ENCODE measurements around the gene IFNL1.
"Not testable (repeated sequence)": the region's sequence is repeated elsewhere in the genome, so short reads cannot be mapped to it uniquely, and the experiment has no call there.

IFNL1 gene

DNA sequence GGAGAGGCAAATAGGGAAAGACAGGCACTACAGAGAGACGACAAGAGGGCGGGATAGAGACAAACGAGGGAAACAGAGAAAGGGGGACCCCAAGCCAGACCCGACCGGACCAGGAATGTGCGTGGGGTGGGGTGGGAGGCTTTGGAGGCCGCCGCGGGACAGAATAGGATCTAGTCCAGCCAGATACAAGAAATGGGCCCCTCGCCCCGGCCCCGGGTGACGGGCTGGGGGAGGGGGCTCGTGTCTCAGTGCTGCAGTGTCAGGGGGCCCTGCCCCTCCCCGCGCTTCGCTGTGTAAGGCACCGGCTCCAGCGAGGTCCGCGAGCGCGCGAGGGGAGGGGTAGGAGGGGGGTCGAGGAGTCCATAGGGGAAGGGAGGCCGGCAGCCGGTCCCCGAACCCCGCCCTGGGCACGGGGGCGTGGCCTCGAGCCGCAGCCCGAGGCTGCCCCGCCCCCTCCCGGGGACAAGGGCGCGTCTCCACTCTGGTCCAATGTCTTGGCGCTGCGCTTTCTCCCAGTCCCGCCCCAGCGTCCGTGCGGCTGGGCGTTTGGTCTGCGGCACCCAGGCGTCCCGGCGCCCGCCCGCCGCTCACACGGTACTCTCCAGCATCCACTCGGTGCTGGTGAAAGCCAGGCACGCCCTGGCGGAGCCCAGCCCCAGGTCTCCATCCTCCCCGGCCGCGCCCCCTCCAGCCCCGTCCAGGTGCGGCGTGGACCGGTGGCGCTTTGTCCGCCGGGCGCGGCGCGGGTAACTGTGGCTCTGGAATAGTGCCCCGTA is 11.0 kb downstream of the IFNL1 start:
- in situ Hi-C loops (cut with HindIII; ENCODE audit: low sequenced_read_pairs): no loop called here

DNA sequence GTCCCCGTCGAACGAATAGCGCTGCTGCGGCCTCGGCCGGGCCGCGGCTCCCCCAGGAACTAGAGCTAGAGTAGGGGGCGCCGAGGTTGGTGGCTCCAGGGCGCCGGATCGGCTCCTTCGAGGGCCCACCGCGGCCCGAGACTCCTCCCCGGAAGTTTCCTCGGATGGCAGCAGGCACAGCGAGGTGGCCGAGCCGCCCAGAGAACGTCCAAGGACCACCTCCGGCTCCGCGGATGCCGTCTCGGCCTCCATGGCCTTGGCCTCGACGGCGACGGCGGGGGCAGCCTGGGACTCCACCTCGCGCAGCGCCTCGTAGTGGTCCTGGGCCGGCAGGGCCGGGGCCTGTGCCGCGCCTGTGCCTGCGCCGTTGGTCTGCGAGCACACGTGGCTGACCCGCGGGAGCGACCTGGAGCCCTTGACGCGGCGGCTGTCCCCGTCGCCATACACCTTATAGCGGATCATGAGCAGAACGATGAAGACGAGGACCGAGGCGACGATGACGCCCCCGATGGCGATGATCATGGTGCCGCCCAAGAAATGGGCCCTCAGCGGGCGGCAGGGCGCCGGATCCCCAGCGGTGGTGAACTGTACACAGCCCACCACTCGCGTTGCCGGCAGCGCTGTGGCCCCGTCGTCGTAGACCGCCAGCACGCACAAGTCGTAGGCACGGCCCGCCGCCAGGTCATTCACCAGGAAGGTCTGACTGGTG is 11.8 kb downstream of the IFNL1 start:
- in situ Hi-C loops (cut with HindIII; ENCODE audit: low sequenced_read_pairs): no loop called here

DNA sequence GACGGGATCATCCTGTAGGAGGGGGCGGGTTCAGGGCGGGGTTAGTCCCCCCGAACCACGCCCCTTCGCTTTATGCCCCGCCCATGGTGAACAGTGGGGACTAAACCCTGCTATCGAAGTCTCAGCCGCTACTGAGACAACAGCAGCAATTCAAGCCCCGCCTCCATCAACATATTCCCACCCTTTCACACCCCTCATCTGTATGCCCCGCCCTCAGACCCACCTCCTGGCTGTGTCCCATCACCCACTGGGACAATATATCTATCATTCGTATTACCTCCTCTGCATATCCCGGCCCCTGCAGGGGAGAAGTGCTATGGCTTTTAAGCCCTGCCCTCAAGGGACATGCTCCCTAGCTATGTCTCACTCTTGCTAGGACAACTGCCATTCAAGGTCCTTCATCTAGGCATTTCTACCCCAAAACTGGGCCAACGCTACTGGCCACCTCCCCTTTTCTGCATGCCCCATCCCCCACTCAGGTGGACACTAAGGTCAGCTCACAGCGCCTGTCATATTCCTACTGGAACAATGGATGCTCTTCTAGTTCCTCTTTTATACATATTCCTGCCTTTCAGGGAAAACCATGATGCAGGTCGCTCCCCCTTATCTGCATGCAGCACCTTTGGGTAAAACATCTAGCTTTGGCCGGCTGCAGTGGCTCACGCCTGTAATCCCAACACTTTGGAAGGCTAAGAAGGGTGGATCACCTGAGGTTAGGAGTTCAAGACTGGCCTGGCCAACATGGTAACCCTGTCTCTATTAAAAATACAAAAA is 12.5 kb downstream of the IFNL1 start:
- in situ Hi-C loops (cut with HindIII; ENCODE audit: low sequenced_read_pairs): no loop called here

DNA sequence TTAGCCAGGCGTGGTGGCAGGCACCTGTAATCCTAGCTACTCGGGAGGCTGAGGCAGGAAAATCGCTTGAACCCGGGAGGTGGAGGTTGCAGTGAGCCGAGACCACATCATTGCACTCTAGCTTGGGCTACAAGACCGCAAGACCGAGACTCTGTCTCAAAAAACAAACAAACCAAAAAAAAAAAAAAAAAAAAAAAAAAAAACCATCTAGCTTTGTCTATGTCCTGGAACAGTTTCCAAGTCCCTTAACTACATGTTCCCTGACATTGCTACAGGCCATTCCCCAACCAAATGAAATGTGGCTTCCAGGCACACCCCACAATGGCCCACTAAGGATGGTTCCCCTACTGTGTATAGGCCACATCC is 13.1 kb downstream of the IFNL1 start:
- in situ Hi-C loops (cut with HindIII; ENCODE audit: low sequenced_read_pairs): not testable (repeated sequence)

DNA sequence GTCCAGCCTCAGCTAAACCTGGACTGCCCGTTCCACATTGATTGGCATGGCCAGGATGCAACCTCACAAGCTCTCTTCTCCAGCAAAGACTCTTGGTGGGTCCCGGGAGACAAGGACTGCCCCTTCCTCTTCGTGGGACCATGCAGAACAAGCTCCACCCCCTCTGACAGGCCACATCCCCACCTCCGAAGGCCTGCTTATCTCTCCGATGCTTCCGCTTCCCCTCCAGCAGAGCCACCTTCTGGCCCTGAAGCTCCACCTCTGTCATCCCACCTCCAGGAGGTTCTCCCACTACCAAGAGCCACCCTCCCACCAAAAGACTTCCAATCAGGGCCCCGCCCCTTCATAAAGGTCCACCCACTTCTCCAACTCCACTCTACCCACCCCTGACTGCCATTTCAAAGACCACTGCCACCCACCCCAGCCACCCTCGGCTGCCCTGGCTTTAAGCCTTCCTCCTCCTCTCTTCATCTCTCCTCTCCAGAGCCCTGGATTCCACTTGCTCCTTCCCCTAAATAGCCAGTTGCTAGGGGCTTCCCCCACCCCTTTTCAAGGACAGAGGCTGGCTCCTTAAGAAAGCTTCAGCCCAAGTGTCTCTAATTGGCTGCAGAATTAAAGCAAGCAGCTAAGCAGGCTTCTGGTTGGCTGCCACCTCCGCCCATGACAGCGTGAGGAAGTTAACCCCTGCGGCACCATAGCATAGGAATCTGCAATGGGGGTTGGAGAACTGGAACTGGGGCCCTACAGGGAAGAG is 14.5 kb downstream of the IFNL1 start:
- in situ Hi-C loops (cut with HindIII; ENCODE audit: low sequenced_read_pairs): no loop called here

DNA sequence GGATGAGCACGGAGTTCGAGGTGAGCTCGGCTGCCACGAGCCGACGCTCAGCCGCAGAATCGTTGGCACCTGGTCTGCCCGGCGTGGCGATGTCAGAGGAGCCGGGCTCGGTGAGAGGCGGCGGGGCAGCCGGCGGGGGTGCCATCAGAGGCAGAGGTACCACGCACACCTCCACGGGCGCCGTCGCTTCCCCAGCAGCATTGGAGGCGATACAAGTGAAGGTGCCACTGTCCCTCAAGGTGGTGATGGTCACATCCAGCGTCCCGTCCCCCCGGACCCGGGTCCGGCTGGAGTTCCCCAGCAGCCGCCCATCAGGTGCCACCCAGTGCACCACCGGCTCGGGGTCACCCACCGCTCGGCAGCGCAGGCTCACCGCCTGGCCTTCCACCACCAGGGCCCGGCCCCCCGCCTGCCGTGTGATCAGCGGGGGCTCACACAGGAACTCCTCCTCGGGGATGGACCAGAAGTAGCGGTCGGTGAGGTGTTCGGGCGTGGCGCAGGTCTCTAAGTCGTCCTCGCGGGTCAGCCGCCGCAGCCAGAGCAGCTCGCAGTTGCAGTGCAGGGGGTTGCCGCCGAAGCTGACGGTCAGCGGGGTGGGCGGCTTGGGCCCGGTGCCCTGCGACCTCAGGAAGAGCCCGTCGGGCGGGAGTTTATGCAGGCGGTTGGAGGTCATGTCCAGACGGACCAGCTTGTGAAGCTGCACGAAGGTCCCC is 18.0 kb downstream of the IFNL1 start:
- in situ Hi-C loops (cut with HindIII; ENCODE audit: low sequenced_read_pairs): no loop called here

DNA sequence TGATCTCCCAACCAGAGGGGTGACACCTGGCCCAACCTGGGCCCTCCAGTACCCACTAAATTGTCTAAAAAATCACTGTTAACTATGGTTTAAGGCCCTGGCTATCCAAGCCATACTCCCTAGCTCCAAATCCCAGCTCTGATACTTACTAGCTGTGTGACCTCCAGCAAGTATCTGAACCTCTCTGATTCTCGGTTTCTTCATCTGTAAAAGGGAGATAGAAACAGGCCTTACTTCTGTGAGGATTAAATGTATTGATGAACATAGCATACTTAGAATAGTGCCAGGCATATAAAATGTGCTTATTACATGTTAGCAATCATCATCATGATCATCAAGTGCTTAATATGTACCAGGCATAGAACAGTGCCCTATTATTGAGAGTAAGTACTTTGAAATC is 19.7 kb downstream of the IFNL1 start:
- in situ Hi-C loops (cut with HindIII; ENCODE audit: low sequenced_read_pairs): no loop called here

DNA sequence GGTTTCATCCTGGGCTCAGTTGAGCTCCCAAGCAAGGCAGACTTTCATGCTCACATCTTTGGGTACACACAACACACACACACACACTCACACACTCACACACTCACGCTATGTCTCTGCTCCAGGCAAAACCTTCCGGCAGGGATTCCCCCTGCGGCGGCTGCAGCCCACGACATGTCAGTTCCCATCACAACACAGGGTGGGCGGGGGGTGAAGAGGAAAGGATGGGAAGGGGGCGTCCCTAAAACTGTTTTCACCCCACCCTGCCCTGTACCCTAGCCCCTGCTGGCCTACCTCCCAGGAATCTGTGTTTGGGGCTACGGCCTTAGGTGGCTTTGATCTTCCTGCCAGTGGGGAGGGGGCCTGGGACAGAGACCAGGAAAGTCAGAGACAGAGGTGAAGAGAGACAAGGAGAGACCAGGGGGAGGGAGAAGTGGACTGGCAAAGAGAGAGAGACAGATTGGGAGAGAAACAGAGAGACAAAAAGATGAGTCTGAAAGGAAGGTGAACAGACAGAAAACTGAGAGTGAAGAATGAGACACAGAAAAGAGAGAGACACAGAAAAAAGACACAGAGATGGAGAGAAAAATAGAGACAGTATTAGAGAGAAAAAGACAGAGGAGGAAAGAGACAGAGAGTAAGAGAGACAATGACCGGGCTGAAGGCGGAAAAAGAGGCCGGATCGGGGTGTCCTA is 20.6 kb downstream of the IFNL1 start:
- in situ Hi-C loops (cut with HindIII; ENCODE audit: low sequenced_read_pairs): no loop called here

DNA sequence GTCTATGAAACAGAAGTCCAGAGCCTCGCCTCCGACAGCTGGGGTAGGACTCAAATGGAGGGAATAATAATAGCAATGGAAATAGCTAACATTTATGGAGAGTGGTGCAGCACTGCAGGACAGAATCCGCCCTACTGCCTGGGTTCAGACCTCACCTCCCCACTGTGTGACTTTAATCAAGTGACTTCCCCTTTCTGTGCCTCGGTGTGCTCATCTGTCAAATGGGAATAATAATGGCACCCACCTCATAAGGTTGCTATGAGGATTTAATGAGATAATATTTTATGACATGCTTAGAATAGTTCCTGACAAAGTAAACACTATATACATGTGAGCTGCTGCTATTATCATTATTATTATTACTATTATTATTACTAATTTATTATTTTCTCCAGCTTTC is 21.3 kb downstream of the IFNL1 start:
- in situ Hi-C loops (cut with HindIII; ENCODE audit: low sequenced_read_pairs): no loop called here

DNA sequence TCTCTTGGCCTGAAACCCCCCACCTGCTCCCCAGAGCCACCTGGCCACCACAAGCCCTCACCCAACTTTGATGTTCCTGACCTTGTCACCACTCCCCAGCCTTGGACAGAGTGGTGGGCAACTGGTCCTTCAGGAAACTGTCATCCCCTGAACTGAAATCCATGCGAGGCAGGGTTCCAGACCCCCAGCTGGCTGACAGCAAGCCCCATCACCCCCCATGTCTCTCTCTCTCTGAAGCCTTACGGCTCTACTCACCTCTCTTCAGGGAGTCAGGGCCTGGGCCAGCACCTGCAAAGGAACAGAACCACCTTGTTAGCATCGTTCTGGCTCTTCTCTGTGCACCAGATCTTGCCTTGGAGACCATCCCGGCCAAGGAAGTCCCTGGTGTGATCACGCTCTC is 21.9 kb downstream of the IFNL1 start:
- in situ Hi-C loops (cut with HindIII; ENCODE audit: low sequenced_read_pairs): no loop called here

DNA sequence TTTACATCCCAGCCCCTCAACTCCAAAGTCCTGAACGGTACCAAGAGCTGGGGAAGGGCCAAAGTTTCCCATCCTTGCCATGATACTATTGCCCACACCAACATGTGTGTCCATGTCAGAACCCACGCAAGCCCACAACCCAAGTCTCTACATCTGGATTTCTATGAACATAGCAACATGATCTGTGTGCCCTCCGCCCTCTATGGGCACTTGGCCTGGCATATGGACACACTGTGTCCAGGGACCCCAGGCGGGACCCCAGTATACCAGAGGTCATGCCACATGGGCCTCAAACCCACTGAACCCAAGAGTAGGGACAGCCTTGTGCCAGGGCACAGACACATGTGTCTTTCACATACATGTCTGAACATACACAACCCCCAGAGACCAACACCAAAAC is 22.5 kb downstream of the IFNL1 start:
- in situ Hi-C loops (cut with HindIII; ENCODE audit: low sequenced_read_pairs): no loop called here

DNA sequence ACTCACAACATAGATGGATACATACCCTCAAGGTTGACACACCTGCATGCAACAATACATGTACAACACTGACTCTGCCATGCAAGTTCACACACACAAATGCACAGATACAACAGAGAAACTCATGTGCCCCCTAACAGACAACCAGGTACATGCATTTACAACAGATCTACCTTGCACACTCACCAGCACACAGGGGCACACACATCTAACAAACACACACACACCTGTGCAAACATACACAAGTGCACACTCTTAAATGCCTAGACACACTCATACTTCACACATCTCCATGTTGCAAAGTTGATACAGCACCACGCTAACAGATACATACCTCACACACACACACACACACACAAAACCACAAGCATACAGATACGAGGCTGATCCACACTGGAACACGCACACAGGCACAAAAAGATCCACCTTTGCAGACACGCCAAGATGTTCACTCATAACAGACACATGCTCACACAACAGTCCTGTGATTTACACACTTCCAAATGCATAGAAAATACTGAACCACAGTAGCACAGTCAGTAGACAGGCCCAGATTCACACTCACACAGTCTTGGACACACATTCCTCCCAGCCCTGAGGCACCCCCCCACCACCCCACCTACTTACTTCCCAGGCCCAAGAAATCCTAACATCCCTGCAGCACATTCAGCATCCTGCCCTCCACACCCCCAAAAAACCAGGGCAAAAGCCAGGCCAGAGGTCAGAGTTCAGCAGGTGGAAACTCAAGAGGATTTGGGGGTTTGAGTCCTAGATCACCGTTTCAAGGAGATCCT is 23.1 kb downstream of the IFNL1 start:
- in situ Hi-C loops (cut with HindIII; ENCODE audit: low sequenced_read_pairs): no loop called here

DNA sequence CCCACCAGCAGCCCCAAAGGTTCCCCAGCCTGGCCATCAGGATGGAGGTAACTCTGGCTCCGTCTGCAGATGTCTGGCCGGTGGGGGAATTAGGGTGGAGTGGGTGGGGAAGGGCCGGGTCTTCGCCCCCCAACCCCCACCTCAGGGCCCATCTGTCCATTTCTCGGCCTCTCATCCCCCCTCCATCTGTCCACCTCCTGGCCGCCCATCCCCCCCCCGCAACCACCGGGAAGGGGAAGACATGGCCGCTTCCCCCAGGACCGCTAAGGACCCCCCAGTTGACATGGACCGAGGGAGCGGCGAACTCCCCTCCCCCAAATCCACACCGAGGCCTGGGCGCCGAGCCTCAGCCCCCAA is 23.7 kb downstream of the IFNL1 start:
- in situ Hi-C loops (cut with HindIII; ENCODE audit: low sequenced_read_pairs): no loop called here

DNA sequence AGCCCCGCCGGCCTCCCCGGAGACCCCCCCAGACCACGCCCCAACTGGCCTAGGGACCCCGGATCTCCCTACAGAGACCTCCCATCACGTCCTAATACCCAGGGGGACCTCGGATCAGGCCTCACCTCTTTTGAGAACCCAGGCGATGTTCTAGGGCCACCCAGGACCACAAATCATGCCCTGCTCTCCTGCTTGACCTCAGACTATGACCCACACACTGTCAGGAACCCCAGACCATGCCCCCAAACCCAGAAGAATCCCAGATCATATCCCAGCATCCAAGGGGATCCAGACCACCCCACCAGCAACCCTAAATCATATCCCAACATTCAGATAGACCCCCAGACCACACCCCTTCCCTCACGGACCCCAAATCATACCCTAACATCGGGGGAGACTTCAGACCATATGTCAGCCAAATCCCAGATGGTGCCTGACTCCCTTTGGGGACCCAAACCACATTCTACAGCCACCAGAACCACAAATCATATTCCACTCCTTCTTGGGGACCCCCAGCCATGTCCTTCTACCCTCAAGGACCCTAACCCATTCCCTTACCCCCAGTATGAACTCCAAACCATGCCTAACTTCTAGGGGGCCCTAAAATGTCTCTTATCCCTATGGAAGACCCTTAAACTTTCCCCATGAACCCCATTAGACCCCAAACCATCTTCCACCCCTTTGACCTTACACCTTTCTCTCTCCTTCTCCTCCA is 25.1 kb downstream of the IFNL1 start:
- in situ Hi-C loops (cut with HindIII; ENCODE audit: low sequenced_read_pairs): no loop called here

DNA sequence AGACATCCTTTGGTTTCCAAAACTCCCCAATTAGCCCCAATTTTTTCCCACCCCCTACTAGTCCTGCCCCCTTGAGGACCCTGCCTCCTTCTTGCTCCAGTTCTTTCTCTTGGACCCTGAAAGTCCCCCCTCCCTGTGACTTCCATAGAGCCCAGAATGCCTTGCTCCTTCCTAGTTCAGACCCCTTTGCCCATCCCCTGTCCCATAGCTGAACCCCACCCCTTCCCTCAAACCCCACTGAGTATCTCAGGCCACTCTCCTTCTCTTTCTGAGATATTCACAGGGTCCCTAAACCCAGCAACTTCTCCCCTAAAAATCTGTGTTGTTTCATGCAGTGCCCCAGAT is 25.6 kb downstream of the IFNL1 start:
- in situ Hi-C loops (cut with HindIII; ENCODE audit: low sequenced_read_pairs): no loop called here

DNA sequence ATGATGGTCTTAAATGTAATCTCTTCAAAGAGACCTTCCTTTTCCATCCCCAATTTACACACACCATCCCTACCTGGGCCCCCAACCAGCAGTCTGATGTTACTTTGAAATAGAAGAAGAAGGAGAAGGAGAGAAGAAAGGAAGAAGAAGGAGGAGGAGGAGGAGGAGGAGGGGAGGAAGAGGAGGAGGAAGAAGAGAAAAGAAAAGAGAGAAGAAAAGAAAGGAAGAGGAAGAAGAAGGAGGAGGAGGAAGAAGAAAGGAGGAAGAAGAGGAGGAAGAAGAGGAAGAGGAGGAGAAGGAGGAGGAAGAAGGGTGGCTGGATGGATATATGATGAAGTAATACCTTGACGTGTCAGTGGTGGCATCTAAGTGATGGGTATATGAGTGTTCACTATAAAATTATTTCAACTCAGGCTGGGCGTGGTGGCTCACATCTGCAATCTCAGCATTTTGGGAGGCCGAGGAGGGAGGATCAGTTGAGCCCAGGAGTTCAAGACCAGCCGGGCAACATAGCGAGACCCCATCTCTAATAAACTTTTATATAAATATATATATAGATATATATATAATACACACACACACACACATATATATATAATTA is 28.1 kb downstream of the IFNL1 start:
- in situ Hi-C loops (cut with HindIII; ENCODE audit: low sequenced_read_pairs): no loop called here

DNA sequence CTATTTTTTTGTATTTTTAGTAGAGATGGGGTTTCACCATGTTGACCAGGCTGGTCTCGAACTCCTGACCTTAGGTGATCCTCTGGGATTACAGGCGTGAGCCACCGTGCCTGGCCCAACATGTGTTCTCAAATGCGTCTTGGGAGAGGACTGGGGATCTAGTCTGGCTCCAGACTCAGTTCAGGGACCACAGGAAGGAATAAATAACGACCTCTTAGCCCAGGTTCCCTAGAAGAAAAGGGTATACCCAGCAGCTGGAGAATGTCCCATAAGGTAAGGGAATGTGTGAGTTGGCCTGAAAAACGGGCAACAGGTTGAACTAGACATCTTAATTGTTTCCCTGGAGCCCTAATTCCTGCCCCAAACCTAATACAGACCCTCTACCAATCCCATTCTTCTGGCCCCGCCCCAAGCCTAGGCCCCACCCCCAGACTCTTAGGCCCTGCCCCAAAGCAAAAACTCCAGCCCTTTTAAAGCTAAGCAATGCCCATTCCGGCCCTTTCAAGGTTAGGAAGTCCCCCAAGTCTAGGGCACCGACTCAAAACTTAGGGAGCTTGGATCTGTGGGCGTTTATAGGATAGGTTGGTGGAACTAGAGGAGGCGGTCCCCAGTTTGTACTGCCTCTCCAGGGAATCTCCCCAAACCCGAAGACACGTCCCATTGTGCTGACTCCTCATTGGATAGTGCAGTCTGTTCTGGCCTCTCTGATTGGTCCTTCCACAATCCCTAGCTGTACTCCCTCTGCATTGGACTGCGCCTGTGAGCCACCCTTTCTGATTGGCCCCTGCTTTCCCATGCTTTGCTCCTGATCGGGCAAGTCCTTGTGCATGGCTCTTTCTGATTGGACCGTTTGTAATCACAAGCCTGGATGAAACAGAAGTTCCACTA is 29.8 kb downstream of the IFNL1 start:
- in situ Hi-C loops (cut with HindIII; ENCODE audit: low sequenced_read_pairs): no loop called here

Measured in endothelial cell of hepatic sinusoid (primary cell).